Ascending aorta (tissue), 2 donors: Measurements from ENCODE around the gene RTN3. TPM values are rescaled to one million over a fixed set of nuclear protein-coding genes. Genes with fewer than 3 reads are reported as not detected.

Experiments used
- DNase-seq, 2 donors: peaks; one replicate each; pipeline ENCODE4 v3.0.0-alpha.2; 2019; ENCODE audit warnings: low spot score in 2 of 2
- H3K27ac ChIP-seq, 2 donors: fragments of 200-600 bp; sonication (generic); one replicate each; pipeline ENCODE4 v1.5.1; 2016 to 2017; ENCODE audit warnings: mild to moderate bottlenecking in 1 of 2
- H3K27me3 ChIP-seq: fragments of 200-600 bp; sonication (generic); one replicate; pipeline ENCODE4 v1.5.1; 2017
- H3K36me3 ChIP-seq, 2 donors: fragments of 200-600 bp; sonication (generic); one replicate each; pipeline ENCODE4 v1.5.1; 2016
- H3K4me1 ChIP-seq, 2 donors: fragments of 200-600 bp; sonication (generic); one replicate each; pipeline ENCODE4 v1.5.1; 2016 to 2017; ENCODE audit warnings: mild to moderate bottlenecking in 1 of 2
- H3K4me3 ChIP-seq, 2 donors: fragments of 200-600 bp; sonication (generic); one replicate each; pipeline ENCODE4 v1.5.1; 2016 to 2017; ENCODE audit warnings: mild to moderate bottlenecking in 1 of 2
- H3K9me3 ChIP-seq, 2 donors: fragments of 200-600 bp; sonication (generic); one replicate each; pipeline ENCODE4 v1.5.1; 2016
- CTCF ChIP-seq, 3 experiments: fragments of 200-600 bp in 2 of 3; fragments of 450-650 bp in 1 of 3; sonication (generic) in 2 of 3; IDR thresholded peaks; one replicate each; pipeline ENCODE4 v1.5.1; 2016 to 2019; ENCODE audit warnings: antibody characterized with exemption in 3 of 3, mild to moderate bottlenecking in 1 of 3, moderate library complexity in 1 of 3
- intact Hi-C: fragments of 100-400 bp; cut with DNase I; formaldehyde crosslinking; loops from one replicate; pipeline ENCODE4 v1.15.1; 2023
- total RNA-seq: library from RNA; depleted of rRNA; stranded (reverse); fragments of >200 nt; gene quantifications from one replicate; pipeline ENCODE4 v1.1.0, GENCODE V29; 2016

The RTN3 gene
- total RNA-seq, 1 donor from 2014 or later, result 49.5 TPM

GRCh38 chr11:63767565-63768236, 86.4 kb downstream of the RTN3 start:
- DNase-seq, result peak in 1 of 2 donors; percentile 87
- Histone ChIP-seq H3K4me3 (peak overlapping the region; percentile 96 to 98), H3K4me1 (peaks cover 6 to 8% of the 10 kb centered on the region in 2 donors), H3K9me3 (no peaks in the 10 kb centered on the region), H3K27ac (peak overlapping the region; percentile 73 to 89), H3K27me3 (no peaks in the 10 kb centered on the region), H3K36me3 (no peaks in the 10 kb centered on the region)
- peak in 1 of 3 experiments; percentile 3 for TF ChIP-seq CTCF (IDR thresholded peaks at IDR 0.05)
- intact Hi-C loops, result loop anchor here (2.0 to 5.0 kb wide), 4 partner anchors 69 to 380 kb away; partner anchors contain the start of gene NAA40

- DNase-seq, result peak in 1 of 2 donors; percentile 80
- peaks cover 6 to 7% of the 10 kb centered on the region in 2 donors for H3K4me1 ChIP-seq
- peak within 1 kb of the TSS; percentile 96 to 98 for H3K4me3 ChIP-seq
Measured at GRCh38 chr11:63768237-63769041, 87.1 kb downstream of the RTN3 start, which contains the start of gene ZFTA. Gene ZFTA (minus strand): TSS chr11:63768775. CDS start chr11:63768622, 153 bp downstream.

GRCh38 chr11:63769042-63769713, 87.9 kb downstream of the RTN3 start:
- Histone ChIP-seq H3K4me1 (peaks cover 6 to 7% of the 10 kb centered on the region in 2 donors), H3K4me3 (peak overlapping the region; percentile 96 to 98), H3K36me3 (no peaks in the 10 kb centered on the region), H3K9me3 (no peaks in the 10 kb centered on the region), H3K27me3 (no peaks in the 10 kb centered on the region), H3K27ac (peak overlapping the region; percentile 59 to 60)
- intact Hi-C loops, result loop anchor here (1.0 to 5.0 kb wide), 5 partner anchors 44 to 378 kb away; partner anchors contain the start of genes NAA40 and SPINDOC
- no peak for TF ChIP-seq CTCF (IDR thresholded peaks at IDR 0.05)
- DNase-seq, result peak in 1 of 2 donors; percentile 69

More at GRCh38 chr11:63768237-63769041, 87.1 kb downstream of the RTN3 start, which contains the start of gene ZFTA:
- no peaks in the 10 kb centered on the region for H3K27me3 ChIP-seq
- intact Hi-C loops, result loop anchor here (1.0 to 5.0 kb wide), 5 partner anchors 45 to 379 kb away; partner anchors contain the start of genes NAA40 and SPINDOC
- no peaks in the 10 kb centered on the region for H3K36me3 ChIP-seq
- peak in 2 of 3 experiments; percentile 8 to 94 for TF ChIP-seq CTCF (IDR thresholded peaks at IDR 0.05)
- peak within 1 kb of the TSS; percentile 73 to 89 for H3K27ac ChIP-seq
- H3K9me3 ChIP-seq, result no peaks in the 10 kb centered on the region

- TF ChIP-seq CTCF (IDR thresholded peaks at IDR 0.05), result no peak
- H3K36me3 ChIP-seq, result no peaks in the 10 kb centered on the region
- H3K4me1 ChIP-seq, result peaks cover 6 to 7% of the 10 kb centered on the region in 2 donors
- intact Hi-C loops, result loop anchor here (1.0 to 5.0 kb wide), 5 partner anchors 43 to 377 kb away; partner anchors contain the start of genes NAA40 and SPINDOC
- no peaks in the 10 kb centered on the region for H3K27me3 ChIP-seq
- no peak for DNase-seq
- no peaks in the 10 kb centered on the region for H3K9me3 ChIP-seq
- H3K4me3 ChIP-seq, result peak overlapping the region; percentile 96 to 98
- H3K27ac ChIP-seq, result peak overlapping the region; percentile 59 to 60
Measured at GRCh38 chr11:63769714-63770455, 88.6 kb downstream of the RTN3 start.
